AG04450 (cell line): Measurements from ENCODE around the gene ERBB2. TPM values are rescaled to one million over a fixed set of nuclear protein-coding genes. Genes with fewer than 3 reads are reported as not detected.

ENCODE experiments used
- CTCF ChIA-PET: fragments of 300-600, 350-600 bp; formaldehyde crosslinking; extraction: SDS; loops from one replicate; lab custom pipeline; 2022; ENCODE audit warnings: antibody characterized with exemption, inconsistent platforms; lab: Charles Lee
- POLR2A ChIA-PET: fragments of 350-600 bp; formaldehyde crosslinking; extraction: SDS; loops from one replicate; lab custom pipeline; 2021; ENCODE audit warnings: antibody characterized with exemption, inconsistent platforms; lab: Yijun Ruan, JAX
- DNase-seq: peaks from one replicate; pipeline ENCODE4 v3.0.0-alpha.2; 2011; ENCODE audit warnings: low read depth, low spot score
- H3K27ac ChIP-seq: one replicate; pipeline ENCODE4 v1.5.1; 2012; ENCODE audit warnings: low read depth, low read length, control low read depth
- H3K27me3 ChIP-seq: one replicate; pipeline ENCODE4 v1.6.0; 2012; ENCODE audit warnings: low read length; ENCODE audit not compliant: control insufficient read depth, insufficient read depth
- H3K4me3 ChIP-seq: 2 replicates; pipeline ENCODE4 v1.5.1; 2011; ENCODE audit warnings: mild to moderate bottlenecking, low read depth, low read length, control low read depth
- H3K9me3 ChIP-seq: 2 replicates; pipeline ENCODE4 v1.5.1; 2012; ENCODE audit warnings: low read length; ENCODE audit not compliant: control insufficient read depth, insufficient read depth
- CTCF ChIP-seq: IDR thresholded peaks from 2 replicates; pipeline ENCODE4 v1.5.1; 2011; ENCODE audit warnings: low read depth, low read length, control low read depth, inconsistent platforms
- polyA plus RNA-seq: library from polyadenylated mRNA; depleted of rRNA; stranded (reverse); fragments of >200 nt; gene quantifications from 2 replicates; pipeline ENCODE4 v1.2.3, GENCODE V29; 2011

The ERBB2 gene
- polyA plus RNA-seq, 1 experiment, result 21.2 TPM

- Histone ChIP-seq H3K27me3 (no peaks in the 10 kb centered on the region), H3K4me3 (no peak overlapping the region), H3K27ac (no peak overlapping the region), H3K9me3 (no peaks in the 10 kb centered on the region; the same call in 1 of the 2 replicates)
- no peak for TF ChIP-seq CTCF
- no peak for DNase-seq
- ChIA-PET POLR2A (no interaction called here), CTCF (interaction anchor here (1.0 to 1.2 kb wide), 2 partner anchors 14 to 16 kb away, joined by 5 to 10 read pairs; no protein-coding TSS in a partner anchor)
Measured at GRCh38 chr17:39715375-39716072, 15.7 kb downstream of the ERBB2 start.

- H3K4me3 ChIP-seq, result no peak overlapping the region
- TF ChIP-seq CTCF, result no peak
- CTCF ChIA-PET, result interaction anchor here (1.0 kb wide), 1 partner anchor 13 kb away, joined by 10 read pairs; no protein-coding TSS in a partner anchor
Measured at GRCh38 chr17:39716073-39716818, 16.4 kb downstream of the ERBB2 start.

GRCh38 chr17:39716879-39717536, 17.1 kb downstream of the ERBB2 start:
- ChIA-PET CTCF (interaction anchor here (1.0 kb wide), 1 partner anchor 13 kb away, joined by 10 read pairs; no protein-coding TSS in a partner anchor), POLR2A (no interaction called here)

More at GRCh38 chr17:39716073-39716818, 16.4 kb downstream of the ERBB2 start:
- Histone ChIP-seq H3K27ac (no peak overlapping the region), H3K9me3 (no peaks in the 10 kb centered on the region; the same call in 1 of the 2 replicates), H3K27me3 (no peaks in the 10 kb centered on the region)
- no peak for DNase-seq
- POLR2A ChIA-PET, result no interaction called here

GRCh38 chr17:39717660-39718059, 17.8 kb downstream of the ERBB2 start:
- Histone ChIP-seq H3K27me3 (no peaks in the 10 kb centered on the region), H3K9me3 (no peaks in the 10 kb centered on the region; the same call in 1 of the 2 replicates), H3K27ac (no peak overlapping the region), H3K4me3 (no peak overlapping the region)
- ChIA-PET CTCF (interaction anchor here (1.2 kb wide), 1 partner anchor 94 kb away, joined by 3 read pairs; no protein-coding TSS in a partner anchor), POLR2A (no interaction called here)
- no peak for DNase-seq
- TF ChIP-seq CTCF, result no peak

More at GRCh38 chr17:39716879-39717536, 17.1 kb downstream of the ERBB2 start:
- H3K27me3 ChIP-seq, result no peaks in the 10 kb centered on the region
- no peak for TF ChIP-seq CTCF
- no peak overlapping the region for H3K4me3 ChIP-seq
- no peak overlapping the region for H3K27ac ChIP-seq
- no peaks in the 10 kb centered on the region; the same call in 1 of the 2 replicates for H3K9me3 ChIP-seq
- no peak for DNase-seq
